HG02763 (cell line): ENCODE data around the gene STAT4.

ENCODE experiments used
- ATAC-seq: cut with Tn5 transposase; IDR thresholded peaks from one replicate; pipeline ENCODE4 v1.9.1; 2021; ENCODE audit warnings: mild to moderate bottlenecking, moderate library complexity; ENCODE audit not compliant: unreplicated experiment

STAT4 gene, protein sequence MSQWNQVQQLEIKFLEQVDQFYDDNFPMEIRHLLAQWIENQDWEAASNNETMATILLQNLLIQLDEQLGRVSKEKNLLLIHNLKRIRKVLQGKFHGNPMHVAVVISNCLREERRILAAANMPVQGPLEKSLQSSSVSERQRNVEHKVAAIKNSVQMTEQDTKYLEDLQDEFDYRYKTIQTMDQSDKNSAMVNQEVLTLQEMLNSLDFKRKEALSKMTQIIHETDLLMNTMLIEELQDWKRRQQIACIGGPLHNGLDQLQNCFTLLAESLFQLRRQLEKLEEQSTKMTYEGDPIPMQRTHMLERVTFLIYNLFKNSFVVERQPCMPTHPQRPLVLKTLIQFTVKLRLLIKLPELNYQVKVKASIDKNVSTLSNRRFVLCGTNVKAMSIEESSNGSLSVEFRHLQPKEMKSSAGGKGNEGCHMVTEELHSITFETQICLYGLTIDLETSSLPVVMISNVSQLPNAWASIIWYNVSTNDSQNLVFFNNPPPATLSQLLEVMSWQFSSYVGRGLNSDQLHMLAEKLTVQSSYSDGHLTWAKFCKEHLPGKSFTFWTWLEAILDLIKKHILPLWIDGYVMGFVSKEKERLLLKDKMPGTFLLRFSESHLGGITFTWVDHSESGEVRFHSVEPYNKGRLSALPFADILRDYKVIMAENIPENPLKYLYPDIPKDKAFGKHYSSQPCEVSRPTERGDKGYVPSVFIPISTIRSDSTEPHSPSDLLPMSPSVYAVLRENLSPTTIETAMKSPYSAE

DNA sequence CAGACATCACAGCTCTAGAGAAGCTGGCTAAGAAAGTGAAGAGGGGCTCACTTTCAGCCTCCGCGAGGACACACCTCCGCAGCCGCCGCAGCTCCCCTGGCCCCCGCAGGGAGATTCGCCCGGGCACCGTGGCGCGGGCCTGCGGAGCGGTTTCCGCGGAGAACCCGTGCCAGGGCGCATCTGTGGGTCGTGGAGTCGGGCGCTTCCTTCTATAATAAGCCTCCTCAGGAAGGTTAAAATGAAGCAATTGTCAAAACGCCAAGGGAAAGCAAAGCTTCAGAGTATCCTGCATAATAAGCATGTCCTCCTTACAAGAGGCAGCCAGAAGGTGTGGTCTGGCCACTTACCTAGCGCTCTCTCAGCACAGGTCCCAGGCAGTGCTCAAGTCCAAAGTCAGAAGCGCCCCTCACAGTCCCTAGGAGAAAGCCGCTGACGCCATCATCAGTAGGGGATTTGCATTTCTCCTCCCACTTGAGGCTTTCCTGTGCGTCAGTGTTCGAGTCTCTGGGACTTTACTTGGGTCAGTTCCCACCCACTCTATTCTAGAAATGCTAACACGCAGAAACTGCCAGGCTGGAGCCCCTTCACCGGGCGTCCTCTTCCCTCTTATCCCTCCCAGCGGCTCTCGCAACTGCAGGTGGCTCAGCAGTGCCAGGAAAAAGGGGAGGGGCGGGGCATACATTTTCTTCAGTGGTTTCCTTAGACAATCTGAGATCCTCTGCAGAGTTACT, at the start of gene STAT4:
Gene STAT4, minus strand, starts transcription at position 395 of the 731 bp plus-strand sequence. CDS start 2,791 bp downstream, outside the sequence.
- peak; percentile 89 for ATAC-seq

DNA sequence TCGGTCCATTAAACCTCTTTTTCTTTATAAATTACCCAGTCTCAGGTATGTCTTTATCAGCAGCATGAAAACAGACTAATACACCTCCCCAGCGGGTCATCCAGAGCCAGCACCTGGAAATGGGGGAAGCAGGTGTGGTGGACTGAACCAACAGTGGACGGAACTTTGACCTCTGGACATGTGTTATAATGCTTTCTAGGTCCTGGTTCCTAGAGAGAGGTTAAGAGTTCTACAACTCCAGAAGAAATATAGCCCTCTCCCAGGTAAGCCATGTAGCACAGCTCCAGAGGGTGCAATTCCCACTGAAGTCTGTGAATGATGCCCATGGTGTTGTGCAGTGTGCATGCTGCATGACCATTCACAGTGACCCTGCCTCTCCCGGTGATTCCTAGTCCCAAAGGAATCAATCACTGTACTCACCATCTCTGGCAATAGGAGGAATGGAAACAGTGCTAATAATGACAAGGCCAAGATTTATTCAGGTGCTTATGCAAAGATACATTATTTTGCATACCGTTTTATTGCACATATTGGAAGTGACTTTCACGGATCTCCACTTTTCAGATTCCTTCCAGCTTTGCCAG, 49.2 kb upstream of the STAT4 start:
- ATAC-seq = no peak

DNA sequence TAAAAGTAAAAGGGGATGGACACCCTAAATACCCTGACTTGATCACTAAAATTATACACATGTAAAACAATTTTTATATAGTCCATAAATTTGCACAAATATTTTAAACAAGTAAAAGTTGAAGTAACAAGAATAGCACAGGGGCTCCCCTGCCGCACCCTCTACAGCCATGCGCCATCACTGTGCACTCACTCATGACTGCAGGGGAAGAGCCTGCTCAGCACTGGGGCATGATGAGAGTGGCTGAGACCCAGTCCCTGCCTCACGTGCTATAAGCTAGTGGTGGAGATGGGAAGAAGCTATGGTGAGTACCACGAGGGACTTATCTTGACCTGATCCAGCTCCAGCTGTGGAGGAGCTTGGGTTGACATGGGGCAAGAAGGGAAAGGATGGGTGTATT, 47.5 kb upstream of the STAT4 start:
- ATAC-seq = no peak

DNA sequence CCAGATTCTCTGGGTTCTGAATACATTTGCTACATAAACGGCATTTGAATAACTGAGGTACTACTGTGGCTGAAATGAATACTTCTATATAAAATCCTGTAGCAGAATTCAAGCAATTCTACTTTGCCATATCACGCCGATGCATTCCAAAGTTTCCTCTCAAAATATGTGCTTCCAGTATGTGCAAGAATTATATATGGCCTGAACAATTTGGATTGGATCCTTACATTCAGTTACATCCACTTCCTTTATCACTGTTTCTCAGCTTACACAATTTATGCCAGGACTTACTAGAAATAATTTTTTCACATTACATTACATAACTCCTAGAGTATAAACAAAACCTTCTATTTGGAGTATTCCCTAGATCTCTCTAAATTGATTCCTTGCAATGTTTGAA, 46.3 kb upstream of the STAT4 start:
- no peak for ATAC-seq

DNA sequence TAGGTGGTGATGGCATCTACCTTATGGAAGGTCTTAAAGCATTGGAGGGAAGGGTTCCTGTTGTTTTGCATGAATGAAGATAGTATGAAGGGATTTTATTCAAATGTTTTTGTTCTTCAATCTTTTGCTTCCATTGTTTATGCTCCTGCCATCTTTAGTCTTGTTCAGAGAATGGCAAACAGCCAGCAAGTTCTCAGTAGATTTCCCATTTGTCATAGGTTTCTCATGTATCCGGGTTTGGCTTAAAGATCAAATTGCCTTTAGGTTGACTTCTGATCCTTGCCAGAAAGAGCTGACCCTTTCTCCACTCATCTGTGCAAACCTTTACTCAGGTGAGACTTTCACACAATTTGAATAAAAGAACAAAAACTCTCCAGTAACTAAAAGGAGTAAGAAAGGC, 44.2 kb upstream of the STAT4 start:
- ATAC-seq = no peak

DNA sequence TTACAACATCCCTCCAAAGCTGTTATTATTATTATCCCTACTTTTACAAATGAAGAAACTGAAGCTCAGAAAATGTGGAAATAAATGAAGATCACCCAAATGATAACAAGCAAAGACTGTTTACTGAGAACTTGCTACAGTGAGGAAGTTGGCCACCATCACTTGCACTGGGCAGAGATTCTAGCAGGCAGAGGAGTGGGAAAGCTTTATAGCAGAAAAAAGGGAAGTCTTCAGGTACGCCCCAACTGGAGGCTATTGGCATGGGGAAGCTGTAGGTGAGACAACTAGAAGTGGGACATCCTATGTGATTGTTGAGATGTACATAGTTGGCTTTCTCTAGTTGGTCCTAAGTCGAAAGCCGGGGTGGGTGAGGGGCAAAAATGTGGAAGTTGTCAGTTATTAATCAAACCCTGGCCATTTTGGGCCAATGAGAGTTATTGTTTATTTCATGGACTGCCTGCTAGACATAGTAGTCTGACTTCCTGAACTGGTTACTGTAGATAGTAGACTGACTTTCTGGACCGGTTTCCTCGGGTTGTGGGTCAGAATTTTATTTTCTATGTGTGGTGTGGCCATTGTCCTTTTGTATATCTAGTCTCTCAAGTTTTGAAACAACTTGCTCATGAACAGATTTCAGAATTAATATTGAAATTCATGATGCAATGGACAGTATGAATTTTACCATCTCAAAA, 40.2 kb upstream of the STAT4 start:
- ATAC-seq = no peak

DNA sequence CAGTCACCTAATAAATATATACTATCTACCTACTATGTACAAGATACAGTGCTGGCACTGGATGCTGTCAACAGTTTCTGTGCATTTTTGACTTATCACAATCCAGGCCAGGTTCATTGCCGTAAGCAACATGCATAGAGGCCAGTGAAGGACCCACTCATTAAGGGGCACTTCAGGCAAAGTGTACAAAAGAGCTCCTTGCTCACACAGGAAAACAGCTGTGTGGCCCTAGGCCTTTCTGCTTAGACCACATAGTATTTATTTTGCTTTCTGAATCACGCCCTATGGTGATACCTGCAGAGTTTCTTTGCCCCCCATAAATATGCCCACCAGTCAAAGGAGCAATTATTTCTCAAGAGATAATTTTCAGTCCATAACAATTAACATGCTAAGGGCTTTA, 39.6 kb upstream of the STAT4 start:
- ATAC-seq = no peak

DNA sequence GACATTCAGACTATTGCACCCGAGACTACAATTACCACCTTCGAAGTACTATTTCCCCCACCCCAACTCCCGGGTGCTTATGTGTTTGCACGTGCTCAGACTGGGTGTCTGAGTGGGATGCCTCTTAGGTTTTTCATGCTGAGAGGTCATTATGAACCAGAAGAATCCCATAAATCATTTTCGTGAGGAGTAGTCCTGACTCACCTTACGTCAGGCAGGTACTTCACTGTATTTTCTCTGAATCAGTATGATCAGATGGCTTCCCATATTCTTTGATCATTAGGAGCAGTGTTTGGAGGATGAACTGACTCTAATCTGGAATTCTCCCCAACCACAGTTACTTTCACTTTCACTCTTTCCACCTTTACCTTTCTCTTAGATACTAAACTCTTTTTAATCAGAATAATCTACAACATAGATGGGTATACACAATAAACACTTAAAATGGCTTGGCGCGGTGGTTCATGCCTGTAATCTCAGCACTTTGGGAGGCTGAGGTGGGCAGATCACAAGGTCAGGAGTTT, 38.4 kb upstream of the STAT4 start:
- no peak for ATAC-seq

DNA sequence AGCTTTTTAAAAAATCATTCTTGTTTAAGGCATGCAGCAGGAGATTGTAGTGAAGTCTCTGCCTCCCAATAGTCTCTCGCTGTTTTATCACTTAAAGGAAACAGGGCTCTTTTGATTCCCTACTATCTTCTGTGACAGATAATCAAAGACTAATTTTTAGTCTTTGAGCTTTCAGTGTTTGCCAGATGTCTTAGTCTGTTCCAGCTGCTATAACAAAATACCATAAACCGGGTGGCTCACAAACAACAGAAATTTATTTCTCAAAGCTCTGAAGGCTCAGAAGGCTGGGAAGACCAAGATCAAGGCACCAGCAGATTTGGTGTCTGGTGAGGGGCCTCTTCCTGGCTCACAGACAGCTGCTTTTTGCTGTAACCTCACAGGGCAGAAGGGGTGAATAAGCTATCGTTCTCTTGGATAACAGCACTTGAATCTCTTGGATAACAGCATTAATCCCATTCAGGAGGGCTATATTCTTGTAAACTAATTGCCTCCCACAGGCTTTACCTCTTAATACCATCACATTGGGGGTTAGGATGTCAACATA, 37.8 kb upstream of the STAT4 start:
- no peak for ATAC-seq

DNA sequence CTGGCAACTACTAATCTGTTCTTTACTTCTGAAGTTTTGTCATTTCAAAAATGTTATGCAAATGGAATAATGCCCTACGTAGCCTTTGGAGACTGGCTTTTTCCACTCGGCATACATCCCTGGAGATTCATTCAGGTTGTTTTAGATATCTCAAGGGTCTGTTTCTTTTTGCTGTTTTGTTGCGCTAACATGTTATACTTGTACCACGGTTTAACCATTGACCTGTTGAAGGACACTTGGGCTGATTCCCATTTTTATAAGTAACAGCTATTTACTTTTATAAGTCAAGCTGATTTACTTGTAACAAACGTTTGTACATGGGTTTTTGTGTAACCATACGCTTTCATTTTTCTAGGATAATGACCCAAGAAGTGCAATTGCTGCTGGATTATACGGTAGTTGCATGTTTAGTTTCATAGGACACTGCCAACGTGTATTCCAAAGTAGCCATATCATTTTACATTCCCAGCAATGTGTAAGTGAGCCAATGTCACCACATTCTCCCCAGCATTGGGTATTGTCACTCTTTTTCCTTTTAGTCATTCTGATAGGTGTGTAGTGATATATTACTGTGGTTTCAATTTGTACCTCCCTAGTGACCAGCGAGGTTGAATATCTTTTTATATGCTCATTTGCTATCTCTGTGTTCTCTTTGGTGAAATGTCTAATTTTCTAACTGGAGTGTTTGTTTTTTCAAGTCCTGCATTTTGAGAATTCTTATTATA, 36.5 kb upstream of the STAT4 start:
- ATAC-seq = no peak

DNA sequence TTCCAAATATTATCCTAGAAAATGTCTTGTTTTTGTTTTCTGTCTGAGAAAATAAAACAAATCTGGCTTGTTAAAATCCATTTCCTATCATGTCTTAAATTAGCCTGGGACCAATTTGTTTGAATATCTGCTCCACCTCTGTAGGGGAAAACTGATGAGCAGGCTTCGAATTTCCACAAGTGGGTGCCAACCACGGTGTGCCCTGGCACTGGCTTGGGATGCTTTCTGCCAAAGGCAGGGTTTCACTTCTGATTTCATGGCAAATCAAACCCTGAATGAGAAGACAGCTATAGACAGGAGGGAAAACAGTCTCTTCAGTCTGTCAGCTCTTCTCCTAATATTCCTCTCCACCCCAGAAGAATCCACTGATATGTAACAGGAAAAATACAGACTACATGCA, 33.7 kb upstream of the STAT4 start:
- ATAC-seq = no peak

DNA sequence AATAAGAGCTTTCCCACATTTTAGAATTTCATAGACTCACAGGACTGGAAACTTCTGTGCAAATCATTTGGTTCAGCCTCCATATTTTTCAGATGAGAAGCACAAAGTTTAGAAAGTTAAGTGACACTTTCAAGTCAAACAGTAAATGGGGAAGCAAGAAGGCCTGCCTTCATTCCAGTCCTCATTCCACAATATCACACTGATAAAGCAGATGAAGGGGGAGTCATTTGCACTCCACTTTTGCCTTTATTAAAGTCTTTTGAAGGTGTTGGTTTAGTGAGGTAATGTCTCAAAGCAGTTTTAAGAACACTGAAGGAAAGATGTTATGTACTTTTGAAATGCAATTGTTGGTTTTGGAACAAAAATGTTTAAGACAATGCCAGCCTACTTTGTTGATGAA, 32.7 kb upstream of the STAT4 start:
- ATAC-seq = no peak

DNA sequence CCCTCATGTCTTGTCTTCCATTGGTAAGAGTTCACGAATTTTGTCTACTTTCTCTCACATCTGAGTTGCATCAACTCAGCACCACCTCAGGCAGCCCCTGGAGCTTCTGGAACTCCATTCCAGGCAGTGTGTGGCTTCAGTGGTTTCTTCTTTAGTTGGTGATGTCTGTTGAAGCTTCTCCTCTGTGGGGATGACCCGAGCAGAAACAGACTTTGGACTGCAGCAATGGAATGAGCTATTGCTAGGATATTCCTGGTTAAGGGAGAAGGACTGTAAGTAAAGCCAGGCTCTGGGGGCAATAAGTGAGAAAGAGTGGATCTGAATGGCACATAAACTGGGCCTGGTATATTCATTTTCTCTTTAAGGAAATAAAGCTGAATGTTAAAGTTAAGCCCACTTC, 32.3 kb upstream of the STAT4 start:
- no peak for ATAC-seq

DNA sequence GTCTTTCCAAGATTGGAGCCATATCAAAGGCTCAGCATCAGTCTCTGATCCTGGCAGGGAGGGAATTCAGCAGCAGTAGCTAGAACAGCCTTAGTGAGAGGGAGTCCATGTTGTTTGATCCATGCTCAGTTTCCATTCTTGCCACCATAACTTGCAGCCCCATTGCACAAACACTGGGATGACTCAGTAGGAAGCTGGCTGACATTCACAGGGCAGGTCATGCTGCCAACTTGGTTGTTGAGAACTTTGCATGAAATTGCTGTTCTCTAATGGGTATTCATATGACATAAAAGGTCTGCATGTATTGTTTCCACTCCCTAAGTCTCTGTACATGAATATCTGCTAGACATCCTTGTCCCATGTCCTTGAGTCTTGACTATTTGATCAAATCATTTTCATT, 29.9 kb upstream of the STAT4 start:
- ATAC-seq = no peak

DNA sequence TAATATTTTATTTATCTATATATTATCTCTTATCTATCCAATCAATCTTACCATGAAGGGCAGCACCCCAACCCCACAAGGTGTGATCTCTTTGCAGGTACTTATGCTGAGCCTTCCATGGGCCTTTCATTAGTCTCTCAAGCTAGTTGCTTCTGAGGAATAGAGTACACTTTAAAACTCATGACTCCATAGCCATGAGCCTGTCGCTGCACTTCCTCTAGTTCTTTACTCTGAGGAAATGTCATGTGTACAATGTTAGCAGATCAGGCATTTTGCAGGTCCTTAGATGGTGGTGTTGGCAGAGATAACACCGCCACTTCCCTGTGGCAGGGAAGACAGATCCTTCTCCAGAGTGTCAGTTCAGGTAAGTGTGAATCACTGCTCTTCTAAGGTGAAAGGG, 29.5 kb upstream of the STAT4 start:
- ATAC-seq = no peak

DNA sequence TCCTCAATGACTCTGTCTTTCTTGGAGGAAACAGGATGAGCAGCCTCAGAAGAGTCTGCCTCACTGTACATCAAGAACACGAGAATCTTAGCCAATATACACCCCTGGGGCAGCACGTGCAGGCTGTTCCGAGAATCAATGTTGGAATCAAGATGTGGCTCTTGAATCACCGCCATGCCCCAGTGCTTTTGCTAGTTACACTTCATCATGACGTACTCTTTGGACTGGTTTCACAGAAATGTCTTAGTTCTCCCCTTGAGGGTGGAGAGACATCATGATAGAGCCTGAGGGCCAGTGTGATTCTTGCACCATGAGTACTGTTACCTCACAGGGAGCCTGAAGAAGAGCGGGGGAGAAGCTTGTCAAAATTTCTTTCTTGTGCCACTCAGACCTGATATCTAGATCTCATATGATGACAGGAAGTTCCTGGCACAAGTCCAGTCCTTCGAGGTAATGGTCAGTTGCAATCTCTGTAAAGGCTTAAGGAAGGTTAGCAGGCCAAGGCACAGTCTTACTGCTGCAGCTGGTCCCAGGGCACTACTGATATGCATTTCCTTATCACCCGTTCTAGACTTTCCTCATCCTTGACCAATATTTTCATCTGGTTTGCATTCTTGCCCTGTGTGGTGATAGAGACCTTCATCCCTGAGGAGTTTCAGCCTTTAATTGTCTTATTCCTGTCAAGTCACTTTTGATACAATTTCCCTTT, 28.2 kb upstream of the STAT4 start:
- no peak for ATAC-seq

DNA sequence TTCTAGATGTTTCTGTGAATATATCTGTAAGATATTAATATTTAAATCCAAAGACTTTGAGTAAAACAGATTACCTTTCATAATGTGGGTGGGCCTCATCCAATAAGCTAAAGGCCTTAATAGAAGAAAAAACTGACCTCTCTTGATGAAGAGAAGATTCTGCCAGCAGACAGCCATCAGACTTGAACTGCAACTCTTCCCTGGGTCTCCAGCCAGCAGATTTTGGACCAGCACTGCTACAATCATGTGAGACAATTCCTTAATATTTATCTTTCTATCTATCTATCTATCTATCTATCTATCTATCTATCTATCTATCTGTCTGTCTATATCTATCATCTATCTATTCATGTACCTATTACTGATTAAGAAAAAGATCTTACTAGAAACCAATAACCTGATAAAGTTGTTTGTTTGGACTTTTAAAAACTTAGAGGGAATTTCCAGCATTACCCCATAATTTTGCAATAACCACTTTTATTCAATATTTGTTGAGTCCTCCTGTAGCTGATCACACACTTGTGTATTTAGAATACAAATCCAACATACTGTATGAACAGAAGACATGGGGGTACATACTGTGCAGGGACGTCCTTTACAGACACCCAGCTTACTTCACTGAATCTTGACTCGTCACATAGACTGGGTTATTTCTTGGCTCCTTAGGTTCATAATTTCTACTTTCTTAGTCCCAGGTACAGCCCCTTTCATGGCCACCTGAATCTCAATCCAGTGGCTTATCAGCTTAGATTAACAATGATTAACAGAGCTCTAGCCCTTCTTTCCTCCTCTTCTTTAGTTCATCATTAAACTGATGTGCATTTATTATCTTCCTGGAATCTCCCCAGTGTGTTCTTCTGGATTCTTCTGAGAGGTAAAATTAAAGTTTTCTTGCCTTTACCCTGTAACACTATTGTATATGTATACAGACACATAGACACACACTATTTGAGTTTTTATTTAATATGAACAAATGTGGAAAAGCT, 27.2 kb upstream of the STAT4 start:
- ATAC-seq = no peak
